HG03139 (cell line): ENCODE measurements around the gene TPRG1.

Experiments
- ATAC-seq: cut with Tn5 transposase; IDR thresholded peaks from one replicate; pipeline ENCODE4 v1.9.1; 2021; ENCODE audit not compliant: unreplicated experiment

TPRG1 gene

GRCh38 chr3:189276444-189277219 lies 104.9 kb downstream of the TPRG1 start:
- ATAC-seq: peak; percentile 48

- ATAC-seq: no peak
Observed at GRCh38 chr3:189277711-189278110, 105.9 kb downstream of the TPRG1 start.

- ATAC-seq: no peak
Observed at GRCh38 chr3:189278221-189278620, 106.5 kb downstream of the TPRG1 start.

GRCh38 chr3:189282189-189282588 lies 110.4 kb downstream of the TPRG1 start:
- ATAC-seq: no peak

- ATAC-seq: no peak
Observed at GRCh38 chr3:189282741-189283140, 111.0 kb downstream of the TPRG1 start.

- no peak for ATAC-seq
Observed at GRCh38 chr3:189286188-189286587, 114.4 kb downstream of the TPRG1 start.

GRCh38 chr3:189286916-189287315 lies 115.1 kb downstream of the TPRG1 start:
- no peak for ATAC-seq

- ATAC-seq: peak; percentile 91
Observed at GRCh38 chr3:189288348-189289235, 116.8 kb downstream of the TPRG1 start.

GRCh38 chr3:189289251-189289650 lies 117.5 kb downstream of the TPRG1 start:
- no peak for ATAC-seq

GRCh38 chr3:189292667-189293484 lies 121.1 kb downstream of the TPRG1 start:
- ATAC-seq: no peak

- no peak for ATAC-seq
Observed at GRCh38 chr3:189294649-189295048, 122.9 kb downstream of the TPRG1 start.

- no peak for ATAC-seq
Observed at GRCh38 chr3:189295089-189295488, 123.3 kb downstream of the TPRG1 start.

GRCh38 chr3:189297932-189298331 lies 126.2 kb downstream of the TPRG1 start:
- no peak for ATAC-seq

GRCh38 chr3:189298469-189299375 lies 127.0 kb downstream of the TPRG1 start:
- no peak for ATAC-seq

GRCh38 chr3:189300345-189300744 lies 128.6 kb downstream of the TPRG1 start:
- ATAC-seq: no peak

GRCh38 chr3:189301479-189301878 lies 129.7 kb downstream of the TPRG1 start:
- no peak for ATAC-seq

GRCh38 chr3:189303584-189303983 lies 131.8 kb downstream of the TPRG1 start:
- ATAC-seq: no peak

GRCh38 chr3:189304465-189305351 lies 132.9 kb downstream of the TPRG1 start:
- ATAC-seq: no peak

- no peak for ATAC-seq
Observed at GRCh38 chr3:189305412-189305811, 133.6 kb downstream of the TPRG1 start.
